ENCODE data around the gene ZNF491. TPM values are rescaled to one million over a fixed set of nuclear protein-coding genes. Genes with fewer than 3 reads are reported as not detected.
"Not testable (repeated sequence)": the region's sequence is repeated elsewhere in the genome, so short reads cannot be mapped to it uniquely, and the experiment has no call there.

Gene ZNF491
- polyA plus RNA-seq (ENCODE audit: insufficient read length): 4.5 TPM

DNA sequence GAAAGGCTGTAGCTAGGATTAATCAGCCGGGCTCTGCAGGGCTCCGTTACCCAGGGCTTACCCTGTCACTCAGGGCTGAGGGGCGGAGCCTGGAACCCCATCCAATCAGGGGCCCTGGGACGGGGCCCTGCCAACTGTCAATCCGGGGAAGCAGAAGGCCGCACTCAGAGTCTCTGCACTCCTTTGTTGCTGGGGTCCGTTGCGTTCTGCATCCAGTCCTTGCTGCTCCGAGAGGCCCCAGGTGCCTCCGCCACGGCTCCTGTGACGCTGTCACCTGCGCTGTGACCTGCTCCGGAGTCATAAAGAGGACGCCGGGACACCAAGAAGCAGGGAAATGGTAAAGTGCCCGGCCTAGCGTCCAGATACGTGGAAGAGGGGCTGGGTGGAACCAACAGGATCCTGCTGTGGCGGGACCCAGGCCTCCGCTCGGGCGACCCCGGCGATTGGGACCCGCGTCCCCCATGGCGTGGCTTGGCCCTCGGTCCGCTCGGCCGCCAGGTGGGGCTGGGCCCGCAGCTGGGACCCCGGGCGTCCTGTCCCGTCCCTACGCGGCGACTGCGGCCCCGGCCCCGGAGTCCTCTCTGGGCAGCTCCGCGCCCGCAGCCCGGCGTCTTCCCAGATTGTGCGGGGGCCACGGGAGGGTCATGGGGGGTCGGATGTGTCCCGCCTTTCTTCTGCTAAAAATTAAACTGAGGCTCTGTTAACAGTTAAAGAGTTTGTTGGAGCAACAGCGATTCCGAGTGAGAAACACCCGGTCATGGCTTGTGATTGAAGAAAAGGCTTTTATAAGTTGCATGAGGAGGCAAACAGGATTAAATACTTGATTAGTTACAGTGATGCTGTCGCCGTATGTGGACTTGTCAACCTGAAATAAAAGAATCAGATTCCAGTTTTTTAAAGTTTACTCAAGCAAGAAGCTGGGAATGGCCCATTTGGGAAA is at the start of gene ZNF491:
Gene ZNF491 (plus strand): TSS at position 133 of the 940 bp plus-strand sequence. CDS start 7,431 bp downstream, outside the sequence.
- peak; percentile 85 for DNase-seq

DNA sequence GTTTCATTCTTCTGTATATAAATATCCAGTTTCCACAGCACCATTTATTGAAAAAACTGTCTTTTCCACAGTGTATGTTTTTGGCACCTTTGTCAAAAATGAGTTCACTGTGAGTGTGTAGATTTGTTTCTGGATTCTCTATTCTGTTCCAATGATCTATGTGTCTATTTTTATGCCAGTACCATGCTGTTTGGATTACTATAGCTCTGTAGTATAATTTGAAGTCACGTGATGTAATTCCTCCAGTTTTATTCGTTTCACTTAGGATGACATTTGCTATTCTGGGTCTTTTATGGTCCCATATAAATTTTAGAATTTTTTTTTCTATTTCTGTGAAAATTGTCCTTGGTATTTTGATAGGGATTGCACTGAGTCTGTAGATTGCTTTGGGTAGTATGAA is 48.6 kb upstream of the ZNF491 start:
- no peak for DNase-seq

DNA sequence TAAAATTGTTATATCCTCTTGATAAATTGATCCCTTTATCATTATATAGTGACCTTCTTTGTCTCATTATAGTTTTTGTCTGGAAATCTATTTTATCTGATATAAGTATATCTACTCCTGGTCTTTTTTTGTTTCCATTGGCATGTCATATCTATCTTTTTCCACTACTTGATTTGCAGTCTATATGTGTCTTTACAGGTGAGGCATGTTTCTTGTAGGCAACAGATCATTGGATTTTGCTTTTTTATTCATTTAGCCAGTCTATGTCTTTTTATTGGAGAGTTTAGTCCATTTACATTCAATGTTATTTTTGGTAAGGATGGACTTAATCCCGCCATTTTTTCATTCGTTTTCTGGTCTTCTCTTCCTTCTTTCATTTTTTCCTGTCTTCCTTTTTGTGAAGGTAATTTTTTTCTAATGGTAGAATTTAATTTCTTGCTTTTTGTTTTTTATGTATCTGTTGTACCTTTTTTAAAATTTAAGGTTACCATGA is 46.0 kb upstream of the ZNF491 start:
- no peak for DNase-seq

DNA sequence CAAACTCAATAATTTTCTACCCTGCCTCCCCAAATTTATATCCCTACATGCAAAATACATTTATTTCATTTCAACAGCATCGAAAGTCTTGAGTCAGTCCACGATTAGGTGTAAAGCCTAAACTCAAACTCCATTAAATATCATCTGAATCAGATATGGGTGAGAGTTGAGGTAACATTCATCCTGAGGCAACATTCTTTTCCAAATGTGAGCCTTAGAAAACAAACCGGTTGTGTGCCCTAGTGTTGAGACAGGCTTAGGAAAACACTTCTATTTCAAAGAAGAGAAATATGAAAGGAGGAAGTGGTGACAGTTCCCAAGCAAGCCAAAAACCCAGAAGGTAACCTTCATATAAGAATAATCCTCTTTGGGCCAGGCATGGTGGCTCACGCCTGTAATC is 43.7 kb upstream of the ZNF491 start:
- no peak for DNase-seq

DNA sequence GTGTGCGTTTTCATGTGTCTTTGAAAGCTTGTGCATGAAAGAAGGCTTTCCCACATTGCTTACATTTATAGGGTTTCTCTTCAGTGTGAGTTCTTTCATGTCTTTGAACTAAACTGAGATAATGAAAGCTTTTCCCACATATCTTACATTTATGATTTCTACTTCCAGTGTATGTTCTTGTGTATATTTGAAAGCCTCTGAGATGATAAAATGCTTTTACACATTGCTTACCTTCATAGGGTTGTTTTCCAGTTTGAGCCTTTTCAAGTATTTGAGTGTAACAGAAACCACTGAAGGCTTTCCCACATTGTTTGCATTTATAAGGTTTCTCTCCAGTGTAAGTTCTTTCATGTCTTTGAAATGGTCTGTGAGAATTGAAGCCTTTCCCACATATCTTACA is 41.4 kb upstream of the ZNF491 start:
- no peak for DNase-seq

DNA sequence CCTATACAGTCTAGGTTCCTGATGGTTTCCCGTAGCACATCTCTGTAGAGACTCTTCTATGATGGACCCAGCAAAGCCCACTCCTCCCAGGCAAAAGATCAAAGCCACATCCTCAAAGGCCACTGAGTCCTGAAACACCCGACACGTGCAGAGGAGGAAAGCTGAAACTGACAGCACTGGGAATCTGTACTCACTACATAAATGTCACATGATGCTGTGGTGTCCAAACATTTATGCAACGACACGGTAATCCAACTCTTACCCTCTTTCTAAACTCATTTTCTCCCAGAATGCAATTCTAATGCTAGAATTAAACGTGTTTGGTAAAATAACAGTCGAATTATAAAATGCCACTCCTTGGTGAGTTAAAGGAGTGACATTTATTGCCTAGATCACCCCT is 38.5 kb upstream of the ZNF491 start:
- no peak for DNase-seq

DNA sequence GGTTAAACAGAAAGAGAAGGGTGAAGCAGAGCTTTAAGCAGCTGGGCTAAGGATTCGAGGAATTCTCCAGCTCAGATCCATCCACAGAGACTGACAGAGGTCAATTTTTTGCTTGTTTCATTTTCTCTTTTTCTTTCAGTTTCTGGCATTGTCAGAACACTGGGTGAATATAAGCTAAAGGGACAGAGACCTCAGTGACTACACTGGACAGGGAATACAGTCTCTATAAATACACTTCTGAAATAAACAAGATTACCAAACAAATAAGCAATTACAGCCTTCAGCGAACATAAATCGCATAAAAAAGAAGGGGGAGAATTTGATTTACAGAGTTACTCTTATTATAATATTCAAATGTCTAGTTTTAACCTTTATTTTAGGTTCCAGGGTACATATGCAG is 35.2 kb upstream of the ZNF491 start:
- DNase-seq: no peak

DNA sequence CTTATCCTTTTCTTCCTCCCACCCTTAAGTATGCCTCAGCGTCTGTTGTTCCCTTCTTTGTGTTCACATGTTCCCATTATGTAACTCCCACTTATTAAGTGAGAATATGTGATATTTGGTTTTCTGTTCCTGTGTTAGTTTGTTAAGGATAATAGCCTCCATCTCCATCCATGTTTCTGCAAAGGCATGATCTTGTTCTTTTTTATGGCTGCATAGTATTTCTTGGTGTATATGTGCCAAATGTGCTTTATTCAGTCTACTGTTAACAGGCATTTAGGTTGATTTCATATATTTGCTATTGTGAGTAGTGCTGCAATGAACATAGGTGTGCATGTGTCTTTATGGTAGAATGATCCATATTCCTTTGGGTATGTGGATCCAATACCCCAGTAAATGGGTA is 34.7 kb upstream of the ZNF491 start:
- no peak for DNase-seq

DNA sequence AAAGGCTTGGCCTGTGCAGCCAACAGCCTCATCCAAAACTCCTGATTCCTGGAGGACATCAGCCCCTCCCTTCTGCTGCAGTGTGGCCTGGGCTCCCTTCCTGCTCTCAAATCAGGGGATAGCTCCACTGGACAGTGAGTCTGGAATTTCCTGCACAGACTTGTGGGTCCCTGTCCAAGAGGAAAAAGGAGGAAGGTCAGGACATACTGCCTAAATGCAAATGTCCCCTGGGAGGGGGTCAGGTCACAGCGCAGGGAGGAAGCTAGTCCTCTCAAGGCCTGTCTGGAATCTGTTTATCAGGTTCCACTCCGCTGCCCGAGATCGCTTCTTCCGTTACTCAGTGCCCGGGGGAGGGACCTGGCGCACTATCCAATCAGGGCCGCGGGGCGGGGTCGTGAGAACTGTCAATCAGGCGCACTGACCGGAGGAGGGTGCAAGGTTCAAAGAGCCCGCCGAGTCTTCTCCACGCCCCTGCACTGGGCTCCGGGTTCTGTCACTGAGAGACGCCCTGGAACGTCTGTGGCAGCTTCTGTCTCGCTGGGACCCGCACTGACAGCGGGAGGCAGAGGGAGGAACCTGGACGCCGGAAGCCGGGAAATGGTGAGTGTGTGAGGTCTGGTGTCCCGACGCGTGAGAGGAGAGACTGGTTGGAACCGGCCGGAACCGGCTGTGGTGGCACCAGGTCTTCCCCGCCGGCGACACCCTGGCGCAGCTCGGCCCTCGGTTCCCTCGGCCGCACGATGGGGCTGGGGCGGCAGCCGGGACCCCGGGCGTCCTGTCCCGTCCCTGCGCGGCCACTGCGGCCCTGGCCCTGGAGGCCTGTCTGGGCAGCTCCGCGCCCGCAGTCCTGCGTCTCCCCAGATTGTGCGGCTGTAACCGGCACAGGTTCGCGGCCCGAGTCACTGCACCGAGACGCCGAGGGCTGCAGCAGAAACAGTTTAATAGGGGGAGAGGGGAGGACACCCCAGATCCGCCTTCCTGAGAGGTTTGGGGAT is 31.4 kb upstream of the ZNF491 start, which contains the start of gene ZNF441:
Gene ZNF441 (plus strand): TSS at position 404 of the 995 bp plus-strand sequence. CDS start 194 bp downstream, at position 598.
- DNase-seq: peak; percentile 95

DNA sequence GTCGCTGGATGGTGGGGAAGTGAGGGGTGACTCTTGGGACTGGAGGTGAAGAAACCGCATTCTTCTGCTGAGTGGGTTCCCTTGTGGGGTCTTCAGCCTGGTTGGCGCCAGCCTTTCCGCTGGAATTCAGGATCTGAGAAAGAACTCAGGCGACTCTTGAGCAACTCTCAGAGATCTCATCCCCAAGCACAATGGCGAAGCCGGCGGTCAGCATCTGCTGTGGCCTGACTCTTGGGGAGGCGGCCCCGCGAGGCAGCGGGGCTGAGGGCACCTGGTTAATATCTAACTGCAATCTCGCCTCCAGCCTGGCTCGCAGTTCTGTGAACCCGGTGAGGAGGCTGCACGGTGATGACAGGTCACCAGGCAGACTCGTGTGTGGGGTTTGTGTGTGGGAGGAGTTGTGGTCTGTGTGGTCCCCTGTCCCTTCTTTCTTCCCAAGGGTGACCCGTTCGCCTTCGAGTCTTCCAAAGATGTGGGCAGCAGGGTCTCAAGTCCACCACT is 30.6 kb upstream of the ZNF491 start:
- peak; percentile 30 for DNase-seq

DNA sequence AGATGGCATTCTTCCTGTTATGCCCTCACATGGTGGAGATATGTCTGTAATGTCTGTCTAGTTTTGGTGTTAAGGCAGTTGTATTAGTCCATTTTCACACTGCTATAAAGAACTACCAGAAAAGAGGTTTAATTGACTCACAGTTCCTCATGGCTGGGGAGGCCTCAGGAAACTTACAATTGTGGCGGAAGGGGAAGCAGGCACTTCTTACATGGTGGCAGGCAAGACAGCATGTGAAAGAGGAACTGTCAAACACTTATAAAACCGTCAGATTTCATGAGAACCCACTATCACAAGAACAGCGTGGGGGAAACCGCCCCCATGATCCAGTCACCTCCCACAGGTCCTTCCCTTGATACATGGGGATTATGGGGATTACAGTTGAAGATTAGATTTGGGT is 28.3 kb upstream of the ZNF491 start:
- no peak for DNase-seq

DNA sequence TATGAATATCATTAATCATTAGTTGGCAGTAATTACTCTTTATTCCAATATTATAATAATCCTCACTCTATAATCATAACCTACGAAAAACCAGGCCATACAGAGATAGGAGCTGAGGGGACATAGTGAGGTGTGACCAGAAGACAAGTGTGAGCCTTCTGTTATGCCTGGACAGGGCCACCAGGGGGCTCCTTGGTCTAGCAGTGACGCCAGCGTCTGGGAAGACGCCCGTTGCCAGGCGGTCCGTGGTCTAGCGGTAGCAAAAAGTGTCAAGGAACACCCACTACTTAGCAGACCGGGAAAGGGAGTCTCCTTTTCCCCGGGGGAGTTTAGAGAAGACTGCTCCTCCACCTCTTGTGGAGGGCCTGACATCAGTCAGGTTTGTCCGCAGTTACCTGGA is 26.8 kb upstream of the ZNF491 start:
- not testable (repeated sequence) for DNase-seq

DNA sequence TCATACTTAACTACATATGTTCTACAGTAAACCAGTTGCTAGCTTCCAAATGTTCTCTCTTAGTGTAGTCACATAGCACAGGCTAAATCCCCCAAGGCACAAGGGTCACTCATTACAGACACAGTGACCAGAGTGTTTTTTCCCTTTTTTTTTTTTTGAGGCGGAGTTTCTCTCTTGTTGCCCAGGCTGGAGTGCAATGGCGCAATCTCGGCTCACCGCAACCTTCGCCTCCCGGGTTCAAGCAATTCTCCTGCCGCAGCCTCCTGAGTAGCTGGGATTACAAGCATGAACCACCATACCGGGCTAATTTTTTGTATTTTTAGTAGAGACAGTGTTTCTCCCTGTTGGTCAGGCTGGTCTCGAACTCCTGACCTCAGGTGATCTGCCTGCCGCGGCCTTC is 21.7 kb upstream of the ZNF491 start:
- DNase-seq: not testable (repeated sequence)

DNA sequence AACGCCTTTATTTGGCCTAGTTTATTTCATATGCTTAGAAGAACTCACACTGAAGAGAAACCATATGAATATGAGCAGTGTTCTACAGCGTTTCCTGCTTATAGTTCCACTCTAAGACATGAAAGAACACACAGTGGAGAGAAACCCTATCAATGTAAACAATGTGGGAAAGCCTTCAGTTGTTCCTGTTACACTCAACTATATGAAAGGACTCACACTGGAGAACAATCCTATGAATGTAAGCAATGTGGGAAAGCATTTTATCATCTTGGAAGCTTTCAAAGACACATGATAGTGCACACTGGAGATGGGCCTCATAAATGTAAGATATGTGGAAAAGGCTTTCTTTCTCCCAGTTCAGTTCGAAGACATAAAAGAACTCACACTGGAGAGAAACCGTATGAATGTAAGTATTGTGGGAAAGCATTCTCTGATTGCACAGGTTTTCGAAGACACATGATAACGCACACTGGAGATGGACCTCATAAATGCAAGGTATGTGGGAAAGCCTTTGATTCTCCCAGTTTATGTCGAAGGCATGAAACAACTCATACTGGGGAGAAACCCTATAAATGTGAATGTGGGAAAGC is 17.8 kb upstream of the ZNF491 start:
- DNase-seq: no peak

DNA sequence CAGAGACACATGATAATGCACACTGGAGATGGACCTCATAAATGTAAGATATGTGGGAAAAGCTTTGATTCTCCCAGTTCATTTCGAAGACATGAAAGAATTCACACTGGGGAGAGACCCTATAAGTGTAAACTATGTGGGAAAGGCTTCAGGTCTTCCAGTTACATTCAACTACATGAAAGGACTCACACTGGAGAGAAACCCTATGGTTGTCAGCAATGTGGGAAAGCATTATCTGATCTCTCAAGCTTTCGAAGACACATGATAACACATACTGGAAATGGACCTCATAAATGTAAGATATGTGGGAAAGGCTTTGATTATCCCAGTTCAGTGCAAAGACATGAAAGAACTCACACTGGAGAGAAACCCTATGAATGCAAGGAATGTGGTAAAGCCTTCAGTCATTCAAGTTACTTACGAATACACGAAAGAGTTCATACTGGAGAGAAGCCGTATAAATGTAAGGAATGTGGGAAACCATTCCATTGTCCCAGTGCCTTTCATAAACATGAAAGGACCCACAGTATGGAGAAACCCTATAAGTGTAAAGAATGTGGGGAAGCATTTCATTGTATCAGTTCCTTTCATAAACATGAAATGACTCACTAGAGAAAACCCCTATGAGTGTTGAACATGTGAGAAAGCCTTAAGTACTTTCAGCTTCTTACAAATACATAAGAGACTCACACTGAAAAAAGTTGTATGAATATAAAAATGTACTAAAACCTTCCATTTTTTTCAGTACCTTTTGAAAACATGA is 16.8 kb upstream of the ZNF491 start:
- DNase-seq: no peak

DNA sequence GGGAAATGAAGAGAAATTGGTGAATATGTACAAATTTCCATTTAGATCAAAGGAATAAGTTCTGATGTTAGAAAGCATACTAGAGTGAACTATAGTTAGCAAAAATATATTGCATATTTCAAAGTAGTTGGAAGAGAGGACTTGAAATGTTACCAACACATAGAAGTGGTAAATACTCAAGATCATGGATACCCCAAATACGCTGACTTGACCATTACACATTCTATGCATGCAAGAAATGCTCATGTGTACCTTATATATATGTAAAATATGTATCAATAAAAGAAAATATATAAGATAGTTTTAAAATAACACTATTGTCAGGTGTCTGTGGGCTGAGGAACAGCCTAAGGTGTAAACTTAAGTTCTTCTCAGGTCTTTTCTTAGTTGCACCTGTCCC is 14.6 kb upstream of the ZNF491 start:
- no peak for DNase-seq

DNA sequence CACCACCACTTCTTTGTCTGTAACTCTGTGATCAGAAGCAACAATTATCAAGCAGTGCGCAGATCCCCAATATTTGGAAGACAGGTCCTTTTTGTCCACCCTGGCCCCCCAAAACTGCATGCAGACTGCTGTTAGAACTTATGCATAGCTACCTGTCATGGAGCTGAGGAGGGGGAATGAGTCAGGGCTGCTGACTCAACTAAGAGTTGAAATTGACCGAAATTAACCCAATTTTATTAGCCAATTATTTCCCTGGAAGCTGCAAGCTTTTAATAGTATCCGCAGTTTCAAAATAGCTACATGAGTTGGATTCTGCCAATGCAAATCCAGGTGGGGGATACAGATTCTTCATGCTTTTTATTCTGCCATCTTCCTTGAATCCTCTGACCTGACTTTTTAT is 14.0 kb upstream of the ZNF491 start:
- DNase-seq: no peak

DNA sequence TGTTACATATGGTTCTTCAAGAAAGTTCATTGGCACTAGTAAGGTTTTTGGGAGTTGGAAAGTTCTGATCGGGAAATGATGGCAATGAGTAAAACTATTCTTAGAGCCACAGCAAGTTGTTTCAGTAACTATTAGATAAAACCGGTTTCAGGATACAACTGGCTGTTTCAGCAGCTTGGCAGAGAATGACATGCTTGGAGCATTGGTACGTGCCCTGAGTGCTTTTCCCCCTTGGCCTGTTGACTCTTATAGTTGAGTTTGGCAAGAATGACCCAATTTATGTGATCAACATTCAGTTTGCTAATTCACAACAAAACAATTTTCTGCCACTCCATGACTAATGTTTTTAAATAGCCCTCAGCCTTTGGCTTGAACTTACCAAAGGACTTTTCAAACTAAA is 10.8 kb upstream of the ZNF491 start:
- DNase-seq: no peak

DNA sequence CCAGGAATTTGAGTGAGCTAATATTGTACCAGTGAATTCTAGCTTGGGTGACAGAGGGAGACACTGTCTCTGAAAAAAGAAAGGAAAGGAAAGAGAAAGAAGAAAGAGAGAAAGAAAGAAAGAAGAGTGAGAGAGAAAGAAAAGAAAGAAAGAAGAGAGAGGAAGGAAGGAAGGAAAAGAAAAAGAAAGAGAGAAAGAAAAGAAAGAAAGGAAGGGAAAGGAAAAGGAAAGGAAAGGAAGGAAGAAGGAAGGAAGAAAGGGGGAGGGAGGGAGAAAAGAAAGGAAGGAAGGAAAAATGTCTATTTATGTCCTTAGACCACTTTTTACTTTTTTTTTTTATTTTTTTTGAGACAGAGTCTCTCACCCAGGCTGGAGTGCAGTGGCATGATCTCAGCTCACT is 5.4 kb upstream of the ZNF491 start:
- no peak for DNase-seq

DNA sequence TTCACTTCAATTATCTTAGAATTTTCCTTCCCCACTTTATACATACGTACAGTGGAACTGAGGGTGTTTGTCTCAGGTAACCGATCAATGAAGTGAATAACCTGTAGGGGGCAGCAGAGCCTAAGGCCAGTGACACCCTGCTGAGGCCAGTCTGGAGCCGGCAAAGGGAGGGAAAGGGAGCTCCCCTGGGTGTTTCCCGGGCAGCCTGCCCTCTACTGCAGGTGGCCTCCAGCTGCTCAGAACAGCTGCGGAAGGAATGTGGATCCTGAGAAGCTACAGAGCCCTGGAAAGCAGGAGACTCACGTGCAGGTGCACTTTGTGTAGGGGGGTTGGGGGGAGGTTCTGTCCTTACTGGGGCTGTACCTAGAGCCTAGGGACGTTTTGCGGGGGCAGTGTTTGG is 832 bp upstream of the ZNF491 start:
- peak; percentile 79 for DNase-seq

DNA sequence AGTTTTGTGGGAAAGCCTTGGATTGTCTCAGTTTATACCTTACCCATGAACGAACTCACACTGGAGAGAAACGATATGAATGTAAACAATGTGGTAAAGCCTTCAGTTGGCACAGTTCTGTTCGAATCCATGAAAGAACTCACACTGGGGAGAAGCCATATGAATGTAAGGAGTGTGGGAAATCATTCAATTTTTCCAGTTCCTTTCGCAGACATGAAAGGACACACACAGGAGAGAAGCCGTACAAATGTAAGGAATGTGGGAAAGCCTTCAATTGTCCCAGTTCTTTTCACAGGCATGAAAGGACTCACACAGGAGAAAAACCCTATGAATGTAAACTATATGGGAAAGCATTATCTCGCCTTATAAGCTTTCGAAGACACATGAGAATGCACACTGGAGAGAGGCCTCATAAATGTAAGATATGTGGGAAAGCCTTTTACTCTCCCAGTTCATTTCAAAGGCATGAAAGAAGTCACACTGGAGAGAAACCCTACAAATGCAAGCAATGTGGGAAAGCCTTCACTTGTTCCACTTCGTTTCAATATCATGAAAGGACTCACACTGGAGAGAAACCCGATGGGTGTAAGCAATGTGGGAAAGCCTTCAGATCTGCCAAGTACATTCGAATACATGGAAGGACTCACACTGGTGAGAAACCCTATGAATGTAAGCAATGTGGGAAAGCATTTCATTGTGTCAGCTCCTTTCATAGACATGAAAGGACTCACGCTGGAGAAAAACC is 8.2 kb downstream of the ZNF491 start:
- DNase-seq: no peak
